Sciatic nerve (tissue), 2 donors: ENCODE data around the gene EID3. TPM values are rescaled to one million over a fixed set of nuclear protein-coding genes. Genes with fewer than 3 reads are reported as not detected.
A peak's percentile ranks its signal among the peaks of the same experiment; 100 is the strongest.
"Not testable (repeated sequence)": the region's sequence is repeated elsewhere in the genome, so short reads cannot be mapped to it uniquely, and the experiment has no call there.

Experiments used
- ATAC-seq: fragments of 200-7000 bp; cut with Tn5 transposase; one replicate; pipeline ENCODE4 v1.9.1; 2020; ENCODE audit warnings: mild to moderate bottlenecking, moderate library complexity
- DNase-seq: peaks from one replicate; pipeline ENCODE4 v3.0.0-alpha.2; 2020; ENCODE audit warnings: low spot score
- intact Hi-C: fragments of 100-400 bp; cut with DNase I; formaldehyde crosslinking; loops from one replicate; pipeline ENCODE4 v1.14.2; 2022
- total RNA-seq: library from RNA; stranded (reverse); fragmentation: NEBNext Ultra II Directional; extraction: Animal tissue kit (Norgen Biotek cat#: 25700); gene quantifications from one replicate; pipeline ENCODE4 v1.2.1, GENCODE V29; 2021
- donor health status: DM: no; HTN: no; CAD: no.
- donor health status: DM: no; HTN: no; CAD: no.

The EID3 gene
- total RNA-seq, 1 donor from 2014 or later, result 8.5 TPM

GRCh38 chr12:104328790-104329189 is 25.3 kb downstream of the EID3 start:
- DNase-seq (no peak), ATAC-seq (no peak)
- intact Hi-C loops, result no loop called here

DNA sequence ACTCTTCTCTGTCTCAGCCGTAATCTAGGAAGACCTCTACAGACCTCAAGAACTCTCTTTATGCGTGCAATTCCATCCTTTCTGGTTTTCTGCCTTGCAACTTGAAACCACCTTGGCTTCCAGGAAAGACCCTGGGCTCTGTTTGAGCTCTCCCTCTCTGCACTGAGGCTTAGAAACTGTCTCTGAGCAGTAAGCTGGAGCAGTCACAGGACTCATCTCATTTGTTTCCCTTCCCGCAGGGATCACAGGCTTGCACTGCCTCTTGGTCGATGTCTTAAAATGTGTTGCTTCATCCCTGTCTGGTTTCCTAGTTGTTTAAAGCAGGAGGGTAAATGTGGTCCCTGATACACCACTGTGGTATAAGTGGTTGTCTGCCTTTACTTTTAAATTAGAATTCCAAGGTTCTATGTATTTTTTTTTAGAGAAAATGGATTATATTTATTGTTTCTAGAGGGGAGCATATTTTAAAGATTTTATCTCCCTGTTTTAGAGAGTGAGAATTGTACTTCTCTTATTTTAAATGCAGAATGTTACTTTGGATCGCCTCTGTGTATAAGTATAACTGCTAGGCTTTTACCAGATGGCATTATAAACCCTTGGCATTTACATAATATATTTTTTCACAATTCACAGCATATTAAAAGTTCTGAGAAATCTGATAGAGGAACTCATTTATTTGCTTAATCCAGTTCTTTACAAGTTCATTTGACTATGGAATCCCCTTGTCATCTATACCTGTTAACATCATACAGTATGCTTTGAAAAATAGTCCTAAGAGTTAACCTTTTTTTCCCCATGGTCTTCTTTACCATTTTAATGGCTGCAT is 26.4 kb downstream of the EID3 start:
- peak; percentile 65 for ATAC-seq
- DNase-seq, result no peak
- intact Hi-C loops, result no loop called here

DNA sequence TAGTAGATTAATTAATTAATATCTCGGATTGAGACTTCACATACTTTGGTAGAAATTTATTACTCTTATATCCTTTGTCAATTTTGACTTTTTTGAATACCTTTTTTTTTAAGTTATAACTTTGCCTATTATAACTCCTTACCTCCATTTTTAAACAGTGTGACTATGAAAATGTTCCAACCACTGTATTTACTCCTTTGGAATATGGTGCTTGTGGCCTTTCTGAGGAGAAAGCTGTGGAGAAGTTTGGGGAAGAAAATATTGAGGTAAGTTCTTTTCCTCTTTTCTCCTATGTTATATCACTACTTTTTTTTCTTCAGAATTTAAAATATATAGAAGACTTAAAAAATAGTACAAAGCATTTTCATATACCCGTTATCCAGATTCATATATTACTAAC is 27.8 kb downstream of the EID3 start:
- no peak for ATAC-seq
- intact Hi-C loops, result no loop called here
- no peak for DNase-seq

DNA sequence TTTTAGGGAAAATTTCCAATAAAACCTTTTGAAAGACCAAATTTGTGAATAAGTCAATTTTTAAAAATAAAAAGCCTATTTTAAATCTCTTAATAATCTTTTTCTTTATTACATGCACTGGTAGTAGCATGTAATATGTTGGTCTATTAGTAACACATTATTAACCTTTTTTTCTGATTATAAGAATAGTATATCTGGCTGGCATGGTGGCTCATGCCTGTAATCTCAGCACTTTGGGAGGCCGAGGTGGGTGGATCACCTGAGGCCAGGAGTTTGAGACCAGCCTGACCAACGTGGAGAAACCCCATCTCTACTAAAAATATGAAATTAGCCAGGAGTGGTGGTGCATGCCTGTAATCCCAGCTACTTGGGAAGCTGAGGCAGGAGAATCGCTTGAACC is 28.7 kb downstream of the EID3 start:
- intact Hi-C loops, DNase-seq, ATAC-seq: not testable (repeated sequence)

DNA sequence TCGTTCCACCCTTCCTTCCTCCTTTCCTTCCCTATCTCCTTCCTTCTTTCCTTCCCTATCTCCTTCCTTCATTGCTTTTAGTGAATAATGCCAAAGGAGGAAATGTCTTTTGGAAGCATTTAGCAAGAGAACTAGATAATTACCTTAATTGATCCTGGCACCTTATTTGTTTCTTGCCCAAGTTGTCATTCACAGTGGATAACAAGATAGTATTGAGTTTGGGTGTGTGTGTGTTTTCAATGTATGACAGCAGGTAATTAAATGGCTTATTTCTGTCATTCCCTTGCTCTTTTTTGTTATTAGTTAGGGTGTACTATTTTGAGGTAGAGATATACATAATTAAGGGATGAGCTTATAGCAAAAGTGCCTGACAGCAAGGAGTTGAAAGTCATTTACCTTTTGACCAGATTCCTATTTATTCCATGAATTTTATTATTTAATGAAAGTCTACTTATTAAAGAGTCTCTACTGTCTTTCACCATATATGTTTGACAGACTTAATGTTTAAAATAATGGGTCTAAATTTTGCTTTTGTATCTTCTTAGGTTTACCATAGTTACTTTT is 30.2 kb downstream of the EID3 start:
- no peak for DNase-seq
- no peak for ATAC-seq
- intact Hi-C loops, result no loop called here

GRCh38 chr12:104334581-104334980 is 31.0 kb downstream of the EID3 start:
- intact Hi-C loops, result no loop called here
- DNase-seq, result no peak
- no peak for ATAC-seq

DNA sequence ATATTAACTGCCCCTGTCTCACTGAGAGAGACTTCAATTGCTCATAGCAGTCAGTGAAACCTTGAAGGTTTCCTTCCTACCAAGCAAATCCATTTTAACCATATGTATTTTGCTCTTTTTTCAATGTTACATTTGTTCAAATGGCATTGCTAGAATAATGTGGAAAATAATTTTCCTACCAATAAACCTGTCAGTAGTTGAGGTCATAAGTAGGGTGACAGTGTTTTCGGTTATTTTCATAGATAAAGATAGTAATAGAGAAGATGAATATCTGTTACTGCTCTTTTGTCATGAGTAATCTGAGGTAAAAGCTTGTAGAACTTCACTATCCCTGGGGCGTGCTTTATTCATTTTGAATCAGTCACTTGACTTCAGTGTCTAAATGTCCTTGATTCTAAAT is 32.6 kb downstream of the EID3 start:
- ATAC-seq (no peak), DNase-seq (no peak)
- intact Hi-C loops, result no loop called here

GRCh38 chr12:104337030-104337558 is 33.6 kb downstream of the EID3 start:
- ATAC-seq, result no peak
- no peak for DNase-seq
- intact Hi-C loops, result no loop called here

DNA sequence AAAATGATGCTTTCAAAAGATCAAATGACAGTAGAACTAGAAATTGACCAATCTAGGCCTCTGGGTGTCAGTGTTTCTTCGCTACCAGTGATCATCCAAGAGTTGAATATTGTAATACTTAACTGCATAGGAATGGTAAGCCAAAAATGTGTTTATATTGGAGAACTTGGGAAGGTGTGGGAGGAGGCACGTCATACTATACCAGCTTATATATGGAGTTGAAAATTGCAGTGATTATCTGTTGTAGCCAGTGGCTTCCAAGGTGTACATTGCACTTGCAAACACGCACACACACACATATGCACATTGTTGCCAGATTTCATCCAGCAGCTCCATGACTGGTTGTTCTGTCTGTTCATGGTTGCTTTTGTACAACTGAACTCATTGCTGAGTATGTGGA is 36.1 kb downstream of the EID3 start:
- ATAC-seq (no peak), DNase-seq (no peak)
- intact Hi-C loops, result no loop called here

GRCh38 chr12:104340177-104340576 is 36.6 kb downstream of the EID3 start:
- intact Hi-C loops, result no loop called here
- peak; percentile 34 for ATAC-seq
- no peak for DNase-seq

DNA sequence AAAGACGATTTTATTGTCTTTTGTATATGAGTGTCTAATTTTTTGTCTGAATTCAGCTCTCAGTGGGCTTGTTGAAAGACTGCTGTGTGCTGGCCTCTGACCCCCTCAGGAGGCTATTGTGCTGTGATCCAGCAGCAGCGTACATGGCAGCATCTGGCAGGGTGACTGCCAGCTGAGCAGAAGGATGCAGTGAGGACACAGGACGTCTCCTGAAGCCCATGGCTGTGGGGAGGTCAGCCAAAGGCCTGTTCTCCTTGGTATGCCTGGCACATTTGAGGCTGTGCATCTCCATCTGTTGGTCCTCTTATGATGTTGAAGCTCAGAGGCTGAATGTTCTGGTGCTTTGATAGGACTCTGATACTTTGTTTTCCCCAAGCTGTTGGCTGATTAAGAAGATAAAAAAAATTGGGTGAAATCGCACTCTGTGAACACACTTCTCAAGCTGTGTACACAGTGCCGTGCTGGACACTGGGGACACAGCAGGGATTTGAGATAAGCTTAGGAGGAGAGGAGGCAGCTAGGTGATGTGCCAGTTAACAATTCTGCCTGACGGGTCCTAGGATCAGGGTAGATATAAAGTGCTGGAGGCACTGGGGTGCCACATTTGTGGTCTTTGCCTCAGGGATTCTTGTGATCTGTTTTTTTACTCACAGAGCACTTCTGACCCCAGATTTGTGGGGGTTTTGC is 37.5 kb downstream of the EID3 start:
- DNase-seq (no peak), ATAC-seq (peak; percentile 28)
- intact Hi-C loops, result no loop called here

DNA sequence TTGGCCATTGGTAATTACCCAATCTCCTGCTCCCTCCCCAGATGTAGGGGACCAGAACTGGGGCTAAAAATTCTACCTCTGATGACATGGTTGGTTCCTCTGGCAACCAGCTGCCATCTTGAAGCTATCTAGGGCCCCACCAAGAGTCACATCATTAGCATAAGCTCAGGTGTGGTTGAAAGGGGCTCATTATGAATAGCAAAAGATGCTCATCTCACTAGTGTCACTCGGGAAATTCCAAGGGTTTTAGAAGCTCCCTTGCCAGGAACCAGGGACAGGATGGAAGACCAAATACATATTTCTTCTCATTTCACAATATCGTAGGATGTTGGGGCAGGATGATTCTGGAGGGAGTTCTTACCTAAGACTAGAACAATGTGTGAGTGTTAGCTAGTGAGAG is 38.6 kb downstream of the EID3 start:
- DNase-seq (no peak), ATAC-seq (no peak)
- intact Hi-C loops, result no loop called here

DNA sequence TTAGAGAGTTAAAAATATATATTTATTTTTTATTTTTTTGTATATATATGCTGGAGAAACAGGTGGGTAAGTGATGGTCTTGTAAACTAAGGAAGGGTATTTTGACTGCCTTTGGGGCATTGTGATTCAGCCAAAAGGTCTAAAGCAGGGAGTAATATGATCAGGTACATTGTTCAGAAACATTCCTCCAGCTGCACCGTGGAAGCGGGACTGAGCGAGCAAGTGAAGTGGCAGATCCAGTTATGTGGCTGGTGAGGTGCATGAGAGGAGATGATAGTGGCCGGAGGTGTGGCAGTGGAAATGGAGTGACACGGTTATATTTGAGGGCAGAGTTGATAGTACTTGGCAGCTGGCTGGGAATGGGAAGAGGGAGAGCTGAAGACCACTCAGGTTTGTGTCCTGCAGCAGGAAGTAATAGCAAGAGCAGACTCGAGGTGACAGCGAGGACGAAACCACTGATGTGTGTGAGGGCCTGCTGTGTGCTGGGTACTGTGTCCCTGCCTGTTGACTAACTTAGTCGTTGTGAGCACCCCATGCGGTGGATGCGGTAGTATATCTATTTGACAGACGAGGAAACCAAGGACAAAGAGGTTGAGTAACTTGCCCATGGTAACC is 39.2 kb downstream of the EID3 start:
- ATAC-seq (no peak), DNase-seq (no peak)
- intact Hi-C loops, result no loop called here

GRCh38 chr12:104344682-104345081 is 41.1 kb downstream of the EID3 start:
- intact Hi-C loops, result no loop called here
- no peak for ATAC-seq
- DNase-seq, result no peak

DNA sequence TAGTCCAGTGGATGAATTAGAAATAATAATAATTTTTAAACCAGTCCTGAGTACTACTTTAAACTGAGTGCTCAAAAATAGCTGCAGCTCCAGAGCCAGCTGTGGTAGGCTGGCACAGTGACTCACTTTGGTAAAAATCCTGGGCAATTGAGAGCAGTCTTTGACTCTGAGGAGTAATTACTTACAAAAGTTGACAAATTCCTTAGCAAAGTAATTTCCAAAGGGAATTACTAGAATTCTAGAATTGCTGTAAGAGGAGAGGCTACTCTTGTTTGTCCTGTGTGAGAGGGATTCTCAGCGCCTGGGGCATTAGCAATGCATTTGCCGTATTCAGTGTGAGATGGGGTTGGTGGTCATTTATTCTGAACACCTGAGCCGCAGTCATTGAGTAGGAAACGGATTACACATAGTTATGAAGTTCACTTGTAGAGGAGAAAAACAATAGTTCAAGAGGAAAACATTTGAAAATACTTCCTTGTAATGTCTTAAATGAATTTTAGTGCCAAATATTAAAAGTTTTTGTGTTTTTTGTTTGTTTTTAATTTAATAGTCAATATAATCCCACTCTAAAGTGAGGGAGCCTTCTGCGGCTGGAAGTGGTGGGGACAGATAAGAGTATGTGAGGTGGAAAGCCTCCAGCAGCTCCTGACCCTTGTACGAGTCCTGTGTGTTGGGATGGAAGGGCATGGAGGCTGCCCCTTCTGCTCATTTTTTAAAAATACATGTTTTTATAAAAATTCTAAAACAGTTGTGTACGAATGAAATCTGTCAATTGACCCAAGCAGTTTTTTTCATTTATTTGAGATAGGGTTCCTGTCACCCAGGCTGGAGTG is 41.9 kb downstream of the EID3 start:
- DNase-seq (no peak), ATAC-seq (no peak)
- intact Hi-C loops, result no loop called here

DNA sequence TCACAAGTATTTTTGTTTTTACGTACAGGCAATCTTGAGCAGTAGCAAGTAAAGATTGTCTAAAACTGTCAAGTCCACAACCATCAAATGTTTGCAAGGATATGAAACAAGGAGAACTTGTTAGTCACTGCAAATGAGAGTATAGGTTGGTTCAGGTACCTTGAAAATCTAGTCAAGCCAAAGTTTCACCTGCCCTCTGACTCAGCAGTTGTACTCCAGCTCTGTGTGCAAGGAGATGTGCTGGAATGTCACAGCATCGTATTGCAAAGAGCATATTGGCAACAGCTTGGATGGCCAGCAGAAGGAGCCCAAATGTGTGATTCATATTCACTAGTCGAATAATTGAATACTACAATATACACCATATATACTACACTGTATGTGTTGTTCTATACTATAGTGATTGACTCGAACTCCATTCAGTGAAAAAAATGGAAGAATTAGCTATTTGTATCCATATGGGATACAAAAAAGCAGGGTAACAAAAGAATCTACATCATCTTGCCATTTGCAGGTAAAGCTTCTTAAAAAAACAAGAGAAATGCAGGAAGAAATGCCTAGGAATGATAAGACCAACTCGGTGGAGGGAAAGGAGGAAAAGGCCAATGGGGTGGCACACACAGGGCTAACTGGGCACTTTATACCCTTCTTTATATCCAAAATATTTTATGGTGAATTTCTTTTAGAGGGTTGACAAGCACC is 44.0 kb downstream of the EID3 start:
- no peak for ATAC-seq
- DNase-seq, result no peak
- intact Hi-C loops, result no loop called here

DNA sequence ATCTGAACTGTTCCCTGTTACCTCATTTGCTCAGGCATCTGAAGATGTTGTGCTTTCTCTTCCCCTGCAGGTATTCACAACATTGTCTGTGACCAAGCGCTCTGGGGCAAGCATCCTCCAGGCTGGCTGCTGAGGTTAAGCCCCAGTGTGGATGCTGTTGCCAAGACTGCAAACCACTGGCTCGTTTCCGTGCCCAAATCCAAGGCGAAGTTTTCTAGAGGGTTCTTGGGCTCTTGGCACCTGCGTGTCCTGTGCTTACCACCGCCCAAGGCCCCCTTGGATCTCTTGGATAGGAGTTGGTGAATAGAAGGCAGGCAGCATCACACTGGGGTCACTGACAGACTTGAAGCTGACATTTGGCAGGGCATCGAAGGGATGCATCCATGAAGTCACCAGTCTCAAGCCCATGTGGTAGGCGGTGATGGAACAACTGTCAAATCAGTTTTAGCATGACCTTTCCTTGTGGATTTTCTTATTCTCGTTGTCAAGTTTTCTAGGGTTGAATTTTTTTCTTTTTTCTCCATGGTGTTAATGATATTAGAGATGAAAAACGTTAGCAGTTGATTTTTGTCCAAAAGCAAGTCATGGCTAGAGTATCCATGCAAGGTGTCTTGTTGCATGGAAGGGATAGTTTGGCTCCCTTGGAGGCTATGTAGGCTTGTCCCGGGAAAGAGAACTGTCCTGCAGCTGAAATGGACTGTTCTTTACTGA is 44.9 kb downstream of the EID3 start:
- ATAC-seq (no peak), DNase-seq (no peak)
- intact Hi-C loops, result no loop called here
